NAMALWA (cell line): ENCODE data around the gene ARSH.
"Not testable (repeated sequence)": the region's sequence is repeated elsewhere in the genome, so short reads cannot be mapped to it uniquely, and the experiment has no call there.

Experiments
- DNase-seq: peaks from one replicate; pipeline ENCODE4 v3.0.0-alpha.2; 2015; ENCODE audit warnings: low spot score

ARSH gene

GRCh38 chrX:3037218-3037617 lies 30.9 kb downstream of the ARSH start:
- DNase-seq = no peak

GRCh38 chrX:3044196-3044595 lies 37.9 kb downstream of the ARSH start:
- DNase-seq = no peak

DNA sequence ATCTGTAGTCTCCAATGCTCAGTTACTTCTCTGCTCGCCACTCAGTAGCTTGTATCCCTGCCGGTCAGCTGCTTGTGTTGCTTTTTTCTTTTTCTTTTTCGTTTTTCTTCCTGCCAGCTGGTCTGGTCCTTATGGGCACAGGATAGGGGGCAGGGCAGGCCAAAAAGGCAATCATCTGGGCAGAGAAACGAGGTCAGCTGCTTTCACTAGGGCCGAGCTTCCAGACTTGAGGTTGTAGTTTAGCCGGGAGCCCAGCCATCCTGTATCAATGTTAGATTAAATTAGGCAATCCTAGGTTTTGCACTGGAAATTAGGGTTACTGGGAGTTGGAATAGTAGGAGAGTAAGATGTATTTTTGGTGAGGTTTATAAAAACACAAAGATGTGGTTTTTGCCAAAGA lies 38.3 kb downstream of the ARSH start:
- no peak for DNase-seq

DNA sequence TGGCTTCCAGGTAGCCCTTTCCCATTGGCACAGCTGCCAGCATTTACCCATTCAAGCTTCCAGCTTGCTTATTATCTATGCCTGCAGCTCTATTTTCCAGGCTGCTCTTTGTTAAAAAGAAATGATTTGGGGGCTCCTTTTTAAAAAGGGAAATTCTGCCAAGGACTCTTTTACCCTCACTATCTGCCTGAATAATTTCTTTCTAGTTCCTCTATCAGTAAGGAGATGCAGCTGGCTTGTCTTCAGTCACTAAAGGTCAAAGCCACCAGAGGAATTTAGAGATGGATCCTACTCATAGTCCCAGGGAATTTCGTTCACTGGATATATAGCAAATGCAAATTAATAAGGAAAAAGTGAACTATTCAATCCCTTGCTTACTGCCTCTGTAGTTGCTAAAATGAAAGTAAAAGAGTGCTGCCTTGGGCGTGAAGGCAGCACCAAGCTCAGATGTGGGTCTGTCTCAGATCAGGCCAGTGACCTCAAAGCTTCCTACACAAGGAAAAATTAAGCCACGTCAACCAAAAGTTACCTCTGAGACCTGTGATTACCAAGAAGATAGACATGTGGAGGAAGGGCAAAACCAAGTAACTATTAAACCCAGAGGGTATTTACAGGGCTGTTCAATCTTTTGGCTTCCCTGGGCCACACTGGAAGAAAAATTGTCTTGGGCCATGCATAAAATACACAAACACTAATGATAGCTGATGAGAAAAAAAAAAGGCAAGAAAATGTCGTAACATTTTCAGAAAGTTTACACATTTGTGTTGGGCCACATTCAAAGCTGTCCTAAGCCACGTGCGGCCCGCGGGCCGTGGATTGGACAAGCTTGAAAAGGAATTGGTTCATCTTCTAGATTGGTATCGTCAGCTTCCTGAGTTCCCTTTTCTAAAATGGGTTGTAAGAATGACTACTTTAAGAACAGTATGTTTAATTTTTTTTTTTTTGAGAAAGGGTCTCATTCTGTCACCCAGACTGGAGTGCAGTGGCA lies 40.2 kb downstream of the ARSH start:
- DNase-seq = no peak

GRCh38 chrX:3050523-3051175 lies 44.3 kb downstream of the ARSH start:
- not testable (repeated sequence) for DNase-seq

GRCh38 chrX:3052860-3053259 lies 46.5 kb downstream of the ARSH start:
- no peak for DNase-seq

DNA sequence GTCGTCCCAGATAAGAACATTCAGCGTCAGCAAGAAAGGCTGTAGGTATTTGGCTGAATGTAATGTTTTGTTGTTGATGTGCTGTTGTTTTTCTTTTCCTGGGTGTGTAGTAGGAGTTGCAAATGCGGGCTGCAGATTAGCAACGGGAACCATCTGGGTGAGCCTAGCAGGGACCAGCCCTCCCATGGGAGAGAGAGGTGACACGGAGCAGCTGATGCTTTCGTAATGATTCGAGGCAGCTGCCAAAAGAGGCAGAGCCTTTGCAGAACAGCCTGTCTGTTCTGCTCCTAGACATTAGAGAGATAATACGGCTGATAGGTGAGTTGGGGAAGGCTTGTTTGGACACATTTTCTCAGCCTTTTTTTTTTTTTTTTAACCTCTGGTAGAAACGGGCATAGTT lies 60.2 kb downstream of the ARSH start:
- DNase-seq = no peak

DNA sequence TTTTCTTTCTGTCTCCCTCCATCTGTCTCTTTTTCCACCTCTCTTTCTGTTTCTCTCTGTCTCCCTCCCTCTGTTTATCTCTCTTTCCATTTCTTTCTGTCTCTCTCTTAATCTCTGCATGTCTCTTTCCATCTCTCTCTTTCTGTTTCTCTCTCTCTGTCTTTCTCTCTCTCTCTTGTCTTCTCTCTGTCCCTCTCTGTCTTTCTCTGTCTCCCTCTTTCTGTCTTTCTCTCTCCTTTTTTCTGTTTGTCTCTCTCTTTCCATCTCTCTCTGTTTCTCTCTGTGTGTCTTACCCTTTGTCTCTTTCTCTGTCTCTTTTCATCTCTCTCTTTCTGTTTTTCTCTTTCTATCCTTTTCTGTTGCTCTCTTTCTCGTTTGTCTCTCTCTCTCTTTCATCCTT lies 69.6 kb downstream of the ARSH start:
- no peak for DNase-seq

GRCh38 chrX:3076416-3076991 lies 70.2 kb downstream of the ARSH start:
- no peak for DNase-seq
